Stimulated activated CD4-positive, alpha-beta T cell treated with anti-CD3 and anti-CD28 coated beads, Interleukin-15, amount 100 ng/mL, for 48 hours (primary cell): ENCODE measurements around the gene ITGA7.

Experiments used
- DNase-seq, 2 donors: peaks; one replicate each; pipeline ENCODE4 v3.0.0-alpha.2; 2020; ENCODE audit warnings: low read depth in 2 of 2

The ITGA7 gene

DNA sequence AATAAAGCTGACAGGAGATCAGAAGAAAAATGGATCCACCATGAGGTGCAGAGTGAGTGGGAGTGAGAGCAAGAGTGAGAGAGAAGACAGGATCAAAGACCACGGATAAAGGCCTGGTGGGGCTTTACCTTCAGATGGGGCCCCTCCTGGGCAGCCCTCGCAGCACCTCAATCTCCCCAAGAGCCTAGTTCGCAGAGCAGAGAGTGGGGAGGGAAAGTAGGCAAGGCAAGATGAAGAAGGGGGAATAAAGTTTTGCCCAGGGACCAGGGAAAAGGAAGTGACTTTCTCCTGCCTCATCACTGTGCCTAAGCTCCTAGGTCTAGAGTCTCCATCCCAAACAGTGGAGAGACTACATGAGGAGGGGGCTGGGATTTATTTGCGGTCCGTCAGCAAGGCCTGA, 60.7 kb downstream of the ITGA7 start:
- no peak for DNase-seq

- no peak for DNase-seq
Observed at GRCh38 chr12:55644591-55644990, 63.1 kb downstream of the ITGA7 start.

DNA sequence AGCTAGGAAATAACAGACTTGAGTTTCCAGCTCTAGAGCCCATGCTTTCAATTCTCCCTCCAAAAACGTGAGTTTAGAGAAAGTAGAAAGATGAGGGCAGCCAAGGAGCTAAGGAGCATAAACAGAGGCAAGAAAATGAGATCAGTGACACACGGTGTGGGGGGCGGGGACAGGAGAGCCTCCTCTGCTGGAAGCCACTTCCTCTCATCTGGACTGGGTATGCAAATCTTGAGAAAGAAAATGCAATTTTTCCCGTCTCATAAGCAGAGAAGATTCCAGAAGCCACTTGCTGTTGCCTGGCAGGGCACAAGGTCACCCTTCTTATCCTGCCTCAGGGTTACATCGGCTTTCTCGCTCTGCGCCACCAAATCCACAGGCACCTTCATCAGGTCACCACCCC, 65.0 kb downstream of the ITGA7 start:
- no peak for DNase-seq

DNA sequence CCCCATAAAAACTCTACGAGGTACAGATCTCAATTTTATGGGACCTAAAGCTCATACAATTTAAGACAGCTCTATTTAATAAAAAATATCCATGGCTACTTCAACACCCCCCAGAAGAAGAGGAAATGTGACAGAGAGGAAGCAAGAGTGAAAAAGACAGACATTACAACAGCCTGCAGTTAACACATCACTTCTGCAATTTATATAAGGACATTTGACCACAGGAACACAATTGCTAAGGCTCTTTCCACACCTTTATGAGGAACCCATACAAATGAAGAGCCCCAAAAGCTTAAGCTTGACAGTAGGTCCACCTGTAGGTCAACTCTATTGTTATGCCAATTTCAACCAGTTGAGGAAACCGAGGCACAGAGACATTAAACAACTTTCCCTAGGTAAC, 65.4 kb downstream of the ITGA7 start:
- DNase-seq: no peak

GRCh38 chr12:55641595-55641994, 66.1 kb downstream of the ITGA7 start:
- DNase-seq: no peak

DNA sequence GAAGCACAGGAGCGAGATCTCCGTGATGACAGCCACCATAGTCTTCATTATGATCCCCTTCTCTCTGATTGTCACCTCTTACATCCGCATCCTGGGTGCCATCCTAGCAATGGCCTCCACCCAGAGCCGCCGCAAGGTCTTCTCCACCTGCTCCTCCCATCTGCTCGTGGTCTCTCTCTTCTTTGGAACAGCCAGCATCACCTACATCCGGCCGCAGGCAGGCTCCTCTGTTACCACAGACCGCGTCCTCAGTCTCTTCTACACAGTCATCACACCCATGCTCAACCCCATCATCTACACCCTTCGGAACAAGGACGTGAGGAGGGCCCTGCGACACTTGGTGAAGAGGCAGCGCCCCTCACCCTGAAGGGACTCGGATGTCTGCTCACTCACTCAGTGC, 70.2 kb downstream of the ITGA7 start:
- DNase-seq: peak in 1 of 2 donors; percentile 27

DNA sequence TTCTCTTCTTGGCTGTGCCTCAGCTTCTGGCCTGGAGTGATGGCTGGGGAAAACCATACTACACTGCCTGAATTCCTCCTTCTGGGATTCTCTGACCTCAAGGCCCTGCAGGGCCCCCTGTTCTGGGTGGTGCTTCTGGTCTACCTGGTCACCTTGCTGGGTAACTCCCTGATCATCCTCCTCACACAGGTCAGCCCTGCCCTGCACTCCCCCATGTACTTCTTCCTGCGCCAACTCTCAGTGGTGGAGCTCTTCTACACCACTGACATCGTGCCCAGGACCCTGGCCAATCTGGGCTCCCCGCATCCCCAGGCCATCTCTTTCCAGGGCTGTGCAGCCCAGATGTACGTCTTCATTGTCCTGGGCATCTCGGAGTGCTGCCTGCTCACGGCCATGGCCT, 70.9 kb downstream of the ITGA7 start, which contains the start of gene OR10P1:
OR10P1 (plus strand) TSS at position 40 of the 400 bp plus-strand sequence; CDS start at position 40, 0 bp downstream.
- no peak for DNase-seq

DNA sequence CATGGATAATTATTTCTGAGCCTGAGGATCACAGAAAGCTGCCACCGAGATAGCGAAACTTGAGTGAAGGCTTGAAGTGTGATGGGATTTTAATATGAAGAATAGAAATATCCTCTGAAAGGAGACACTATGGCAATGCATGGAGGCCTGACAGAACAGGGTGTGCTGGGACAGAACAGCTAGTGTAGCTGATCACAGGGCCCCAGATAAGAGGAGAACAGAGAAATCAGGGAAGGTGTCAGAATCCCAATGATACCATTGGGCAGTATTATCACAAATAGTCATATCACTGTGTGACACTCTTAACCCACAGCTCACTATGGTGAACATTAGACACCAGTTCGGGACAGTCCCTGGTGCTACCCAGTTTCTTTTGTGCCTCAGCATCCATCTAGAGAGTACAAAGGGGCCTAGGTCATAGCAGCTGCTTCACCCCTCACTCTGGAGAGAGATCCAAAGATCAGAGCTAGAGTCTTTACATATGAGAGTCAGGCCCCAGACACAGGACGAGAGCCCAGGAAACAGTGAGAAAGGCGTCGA, 71.5 kb downstream of the ITGA7 start:
- DNase-seq: no peak
